SW480 (cell line): ENCODE measurements around the gene SYNJ2.

Source experiments
- DNase-seq: peaks from one replicate; pipeline ENCODE4 v3.0.0-alpha.2; 2016; ENCODE audit warnings: low spot score

The SYNJ2 gene

DNA sequence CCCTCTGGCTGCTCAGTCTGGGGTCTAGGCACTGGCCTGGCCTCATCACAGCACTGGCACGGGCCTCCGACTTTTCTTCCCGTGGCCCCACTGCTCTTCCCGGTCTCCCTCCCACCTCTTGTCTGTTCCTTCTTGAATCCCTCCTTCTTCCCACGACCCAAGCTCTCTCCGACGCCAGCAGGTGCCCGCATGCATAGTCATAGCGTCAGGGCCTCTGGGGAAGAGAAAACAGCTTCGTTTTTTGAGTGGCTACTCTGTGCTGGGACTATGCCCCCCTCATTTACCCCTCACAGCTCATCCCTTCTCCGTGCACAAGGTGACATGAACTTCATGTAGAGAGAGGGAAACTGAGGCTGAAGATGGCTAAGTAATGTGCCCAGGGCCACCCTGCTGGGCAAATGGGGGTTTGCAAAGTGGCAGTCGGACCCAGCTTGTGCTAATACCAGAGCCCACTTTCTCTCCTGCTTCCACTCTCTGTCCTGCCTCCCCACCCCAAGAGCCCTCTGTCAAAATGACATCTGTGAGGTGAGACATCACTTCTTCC is 59.2 kb downstream of the SYNJ2 start:
- no peak for DNase-seq

DNA sequence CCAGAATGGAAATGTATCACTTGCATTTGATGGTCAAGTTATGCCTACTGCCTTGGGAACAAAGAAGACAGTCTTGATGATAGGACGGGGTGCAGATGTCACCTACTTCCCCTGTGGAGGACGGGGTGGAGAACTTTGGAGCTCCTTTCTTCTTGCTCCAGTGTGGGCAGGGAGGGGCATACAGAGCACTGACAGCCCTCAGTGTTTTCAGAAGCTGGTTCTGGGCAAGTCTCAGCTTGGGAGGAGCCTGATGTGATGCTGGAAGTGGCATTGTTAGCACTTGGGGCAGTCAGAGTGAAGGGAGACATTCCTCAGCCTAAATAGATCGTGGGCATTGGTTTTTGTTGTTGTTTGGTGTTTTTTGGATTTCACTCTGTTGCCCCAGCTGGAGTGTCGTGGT is 59.7 kb downstream of the SYNJ2 start:
- DNase-seq: no peak

DNA sequence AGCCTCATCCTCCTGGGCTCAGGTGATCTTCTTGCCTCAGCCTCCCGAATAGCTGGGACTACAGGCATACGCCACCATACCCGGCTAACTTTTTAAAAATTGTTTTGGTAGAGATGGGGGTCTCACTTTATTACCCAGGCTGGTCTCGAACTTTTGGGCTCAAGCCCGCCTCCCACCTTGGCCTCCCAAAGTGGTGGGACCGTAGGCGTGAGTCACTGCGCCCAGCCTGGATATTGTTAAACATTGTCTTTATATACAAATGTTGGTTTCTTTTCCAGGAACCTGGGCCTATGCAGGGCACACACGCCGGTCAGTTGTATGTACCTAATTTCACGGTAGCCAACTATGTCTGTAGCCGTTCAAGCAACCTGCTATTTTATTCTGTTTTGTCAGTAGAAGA is 60.1 kb downstream of the SYNJ2 start:
- DNase-seq: no peak

DNA sequence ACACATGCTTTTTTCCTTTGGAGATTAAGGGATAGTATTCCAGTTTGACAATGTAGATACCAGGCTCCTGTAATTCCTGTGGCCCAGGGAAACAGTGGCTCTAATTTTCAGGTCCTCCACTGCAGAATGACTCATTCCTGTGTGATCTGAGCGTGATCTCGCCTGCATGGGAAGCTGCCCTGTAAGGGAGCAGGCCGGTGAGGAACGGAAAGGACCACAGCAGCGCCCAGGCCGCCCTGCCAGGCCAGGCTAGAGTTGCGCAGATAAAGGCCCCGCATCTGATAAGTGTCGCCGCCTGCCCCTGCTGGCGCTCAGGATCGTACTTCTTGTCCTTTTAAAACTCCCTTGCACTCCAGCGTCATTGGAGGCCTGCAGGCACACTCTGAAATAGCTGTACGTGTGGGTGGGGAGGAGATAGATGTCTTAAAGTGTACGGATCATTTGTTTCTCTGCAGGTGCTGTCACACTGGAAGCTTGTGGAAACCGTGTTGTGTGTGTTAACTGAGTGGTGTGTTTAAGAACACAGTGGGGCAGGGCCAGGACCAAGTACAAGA is 60.7 kb downstream of the SYNJ2 start:
- no peak for DNase-seq

DNA sequence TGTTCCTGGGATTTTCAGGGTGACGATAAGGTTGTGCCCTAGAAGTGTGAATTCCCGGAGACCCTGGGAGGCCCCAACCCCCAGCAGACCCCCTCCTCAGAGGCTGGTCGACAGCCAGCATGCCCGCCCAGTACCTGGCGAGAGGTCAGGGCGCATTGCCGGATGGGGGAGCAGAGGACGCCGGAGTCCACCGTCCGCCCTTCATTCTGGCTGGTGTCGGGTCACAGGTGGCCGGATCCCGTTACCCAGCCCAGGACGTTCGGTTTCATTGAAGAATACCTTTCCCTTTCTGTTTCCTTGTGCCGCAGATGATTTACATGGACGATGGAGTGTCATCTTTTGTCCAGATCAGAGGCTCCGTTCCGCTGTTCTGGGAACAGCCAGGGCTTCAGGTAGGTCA is 61.3 kb downstream of the SYNJ2 start:
- no peak for DNase-seq

DNA sequence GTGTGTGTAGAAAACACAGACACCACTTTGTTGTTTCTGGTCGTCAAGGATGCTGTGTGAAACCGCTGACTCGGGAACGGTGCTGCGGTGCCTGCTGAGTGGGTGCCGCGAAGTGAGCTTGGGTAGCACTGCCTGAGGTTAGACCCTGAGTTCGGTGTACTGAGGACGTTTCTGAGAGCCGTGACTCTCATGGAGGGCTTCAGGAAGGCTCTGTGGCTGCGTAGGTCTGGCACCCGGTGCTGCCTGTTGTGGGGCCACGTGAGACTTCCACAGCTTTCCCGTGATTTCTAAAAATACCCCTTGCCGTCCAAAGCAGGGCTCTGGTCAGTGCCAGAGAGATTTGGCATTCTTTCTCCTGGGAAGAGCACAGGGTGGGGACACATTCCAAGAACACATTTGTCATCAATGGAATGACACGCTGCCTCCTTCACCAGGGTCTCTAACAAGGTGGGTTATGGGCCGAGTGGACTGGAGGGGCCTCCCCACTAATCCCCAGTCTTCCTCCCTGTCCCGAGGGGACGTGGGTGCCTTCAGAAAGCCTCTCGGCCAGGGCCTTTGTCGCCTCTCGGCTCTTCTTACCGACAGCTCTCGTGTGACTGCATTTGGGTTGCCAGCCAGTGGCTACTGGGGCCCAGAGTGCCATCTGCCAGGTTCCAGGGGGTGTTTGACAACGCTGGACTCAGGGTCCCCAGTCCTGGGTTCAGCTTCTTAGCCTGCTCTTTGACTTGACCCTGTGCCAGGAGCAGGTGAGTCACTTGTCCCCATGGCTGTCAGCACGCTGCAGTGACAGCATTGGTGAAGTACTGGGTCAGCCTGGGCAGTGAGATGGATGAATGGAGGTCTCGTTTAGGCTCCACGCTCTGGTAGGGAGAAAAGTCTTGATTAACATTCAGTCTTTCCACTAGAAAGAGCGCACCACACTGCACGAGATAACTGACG is 62.2 kb downstream of the SYNJ2 start:
- DNase-seq: no peak

DNA sequence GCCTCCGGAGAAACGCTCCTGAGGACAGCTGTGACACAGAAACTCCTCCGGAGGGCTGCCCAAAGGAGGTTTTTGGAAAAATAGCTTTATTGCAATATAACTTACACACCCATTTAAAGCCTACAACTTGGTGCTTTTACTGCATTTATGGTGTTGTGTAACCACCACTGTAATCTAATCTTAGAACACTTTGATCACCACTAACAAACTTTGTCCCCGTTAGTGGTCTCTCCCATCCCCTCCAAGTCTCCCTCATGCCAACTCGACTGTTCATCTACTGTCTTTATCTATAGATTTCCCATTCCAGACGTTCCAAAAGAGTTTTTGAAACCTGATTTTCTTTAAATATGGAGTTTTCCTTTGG is 62.8 kb downstream of the SYNJ2 start:
- DNase-seq: no peak

DNA sequence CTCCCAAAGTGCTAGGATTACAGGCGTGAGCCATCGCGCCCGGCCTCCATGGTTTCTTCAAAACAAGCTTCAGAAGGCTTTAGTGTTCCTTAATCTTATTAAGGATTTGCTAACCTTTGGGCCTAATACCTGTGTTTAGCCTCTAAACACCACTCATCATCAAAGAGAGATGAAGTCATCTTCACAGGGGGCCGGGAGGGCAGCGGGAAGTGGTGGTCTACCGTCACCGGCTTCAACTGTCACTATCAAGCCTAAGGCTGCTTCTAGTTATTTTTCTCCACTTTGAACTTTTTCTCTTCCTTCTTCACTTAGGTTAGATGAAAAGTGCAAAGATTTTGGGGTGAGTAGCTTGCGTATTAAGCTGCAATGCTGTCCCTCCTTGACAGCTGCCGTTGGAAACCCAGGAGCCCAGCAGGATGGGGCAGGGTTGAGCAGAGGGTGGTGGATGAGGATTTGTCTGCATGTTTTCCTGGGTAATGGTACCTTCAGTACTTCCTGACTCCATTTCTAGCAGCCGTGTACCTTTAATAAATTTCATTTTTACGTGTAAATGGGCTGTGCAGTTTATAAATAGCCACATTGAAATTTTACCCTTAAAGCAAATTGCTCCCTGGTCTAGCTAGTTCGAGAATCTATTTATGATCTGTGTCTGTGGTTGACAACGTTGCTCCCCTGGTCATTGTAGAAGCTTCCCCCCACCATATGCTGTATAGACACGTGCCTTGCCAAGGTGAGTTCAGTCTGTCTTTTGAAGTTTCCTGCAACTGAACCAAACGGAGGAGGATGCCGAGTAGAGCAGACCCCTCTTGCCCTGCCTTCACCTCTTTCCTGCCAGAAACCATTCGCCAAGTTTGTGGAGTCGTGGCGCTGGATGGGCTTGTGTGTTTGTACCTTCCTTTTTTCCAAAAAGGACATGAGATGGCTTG is 64.8 kb downstream of the SYNJ2 start:
- DNase-seq: no peak

DNA sequence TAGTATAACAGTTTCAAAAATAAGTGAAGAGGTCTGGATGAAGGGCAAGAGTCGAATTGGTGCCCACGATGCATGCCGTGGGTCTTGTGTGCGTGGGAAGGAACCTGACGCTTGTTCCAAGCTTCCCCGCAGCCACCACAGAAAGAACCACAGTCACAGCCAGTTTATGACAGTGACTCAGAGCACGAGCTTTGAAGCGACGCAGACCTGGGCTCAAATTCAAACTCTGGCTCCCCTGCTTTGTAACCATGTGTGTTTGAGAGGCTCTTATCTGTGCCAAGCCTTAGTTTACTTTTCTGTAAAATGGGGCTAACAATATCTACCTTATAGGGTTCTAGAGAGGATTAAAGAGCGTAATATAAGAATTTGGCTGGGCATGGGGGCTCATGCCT is 65.5 kb downstream of the SYNJ2 start:
- no peak for DNase-seq

DNA sequence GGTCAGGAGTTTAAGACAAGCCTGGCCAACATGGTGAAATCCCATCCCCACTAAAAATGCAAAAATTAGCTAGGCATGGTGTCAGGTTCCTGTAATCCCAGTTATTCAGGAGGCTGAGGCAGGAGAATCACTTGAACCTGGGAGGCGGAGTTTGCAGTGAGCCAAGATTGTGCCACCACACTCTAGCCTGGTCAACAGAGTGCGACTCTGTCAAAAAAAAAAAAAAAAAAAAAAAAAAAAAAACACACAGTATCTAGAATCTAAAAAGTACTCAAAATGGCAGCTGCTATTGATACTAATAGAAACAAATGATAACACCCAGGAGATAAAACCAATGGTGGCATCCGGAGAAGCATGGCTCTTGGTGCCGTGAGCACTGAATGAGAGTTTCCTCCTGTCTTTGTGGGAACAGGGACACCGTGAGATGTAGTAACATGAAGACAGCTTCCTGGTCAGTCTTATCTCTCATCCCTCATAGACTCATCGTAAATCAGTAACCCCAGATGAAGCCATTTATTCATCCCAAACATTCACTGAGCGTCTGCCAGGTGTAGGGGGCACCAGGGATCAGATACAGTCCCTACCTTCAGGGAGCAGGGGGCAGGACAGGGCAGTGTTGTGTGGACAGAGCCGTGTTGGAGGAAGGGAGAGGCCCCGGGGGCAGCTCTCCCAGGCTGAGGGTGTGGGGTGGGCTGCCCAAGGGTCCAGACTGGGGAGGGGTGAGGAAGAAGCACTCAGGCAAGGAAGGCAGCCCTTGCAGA is 66.1 kb downstream of the SYNJ2 start:
- no peak for DNase-seq

DNA sequence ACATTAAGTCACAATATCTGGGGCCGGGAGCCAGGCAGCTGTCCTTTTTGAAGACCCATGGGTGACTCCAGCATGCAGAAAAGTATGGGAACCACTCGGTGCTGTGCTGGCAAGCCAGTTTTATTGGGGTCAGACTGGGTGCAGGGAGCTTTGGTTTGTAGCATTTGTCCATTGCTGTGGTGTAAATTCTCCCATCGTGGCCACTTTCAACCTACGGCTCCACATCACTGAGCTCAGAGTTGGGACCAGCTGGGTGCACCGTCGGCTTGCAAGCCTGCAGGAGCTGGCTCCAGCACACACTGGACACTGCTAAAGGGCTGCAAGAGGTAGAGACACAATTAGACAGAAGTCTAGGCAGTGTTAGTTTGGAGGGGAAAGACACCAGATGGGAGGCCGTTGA is 66.9 kb downstream of the SYNJ2 start:
- DNase-seq: no peak

DNA sequence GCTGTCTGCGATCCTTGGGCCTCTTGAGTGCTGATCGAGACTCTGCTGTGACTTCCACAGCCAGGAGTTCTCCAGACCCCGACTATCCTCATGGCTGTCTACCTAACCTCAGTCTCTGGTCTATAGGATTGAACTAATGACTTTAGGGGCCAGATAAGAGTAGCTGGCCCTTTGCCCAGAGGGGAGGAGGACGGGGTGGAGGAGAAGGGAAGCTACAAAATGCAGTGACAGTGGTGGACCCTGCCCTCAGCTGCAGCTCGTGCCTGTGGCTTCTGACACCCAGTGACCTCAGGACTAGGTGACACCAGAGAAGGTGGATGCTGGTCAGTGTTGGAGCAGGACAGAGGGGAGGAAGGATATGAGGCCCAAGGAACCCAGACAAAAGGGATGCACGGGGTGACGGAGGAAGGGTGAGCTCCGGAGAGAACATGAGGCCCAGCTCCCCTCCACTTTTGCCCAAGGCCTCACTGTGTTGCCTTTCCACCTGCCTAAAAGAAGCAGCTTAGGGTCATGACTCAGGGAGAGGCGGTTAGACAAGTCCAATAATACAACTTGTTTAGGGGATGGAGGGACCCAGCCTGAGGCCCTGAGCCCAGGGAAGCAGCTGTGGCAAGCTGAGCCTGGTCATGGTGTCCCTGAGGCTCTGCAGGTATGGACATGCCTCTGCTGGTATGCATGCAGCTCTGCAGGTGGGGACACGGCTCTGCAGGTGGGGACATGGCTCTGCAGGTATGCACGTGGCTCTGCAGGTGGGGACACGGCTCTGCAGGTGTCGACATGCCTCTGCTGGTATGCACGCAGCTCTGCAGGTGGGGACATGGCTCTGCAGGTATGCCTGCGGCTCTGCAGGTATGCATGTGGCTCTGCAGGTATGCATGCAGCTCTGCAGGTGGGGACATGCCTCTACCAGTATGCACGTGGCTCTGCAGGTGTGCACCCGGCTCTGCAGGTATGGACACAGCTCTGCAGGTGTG is 67.7 kb downstream of the SYNJ2 start:
- no peak for DNase-seq

DNA sequence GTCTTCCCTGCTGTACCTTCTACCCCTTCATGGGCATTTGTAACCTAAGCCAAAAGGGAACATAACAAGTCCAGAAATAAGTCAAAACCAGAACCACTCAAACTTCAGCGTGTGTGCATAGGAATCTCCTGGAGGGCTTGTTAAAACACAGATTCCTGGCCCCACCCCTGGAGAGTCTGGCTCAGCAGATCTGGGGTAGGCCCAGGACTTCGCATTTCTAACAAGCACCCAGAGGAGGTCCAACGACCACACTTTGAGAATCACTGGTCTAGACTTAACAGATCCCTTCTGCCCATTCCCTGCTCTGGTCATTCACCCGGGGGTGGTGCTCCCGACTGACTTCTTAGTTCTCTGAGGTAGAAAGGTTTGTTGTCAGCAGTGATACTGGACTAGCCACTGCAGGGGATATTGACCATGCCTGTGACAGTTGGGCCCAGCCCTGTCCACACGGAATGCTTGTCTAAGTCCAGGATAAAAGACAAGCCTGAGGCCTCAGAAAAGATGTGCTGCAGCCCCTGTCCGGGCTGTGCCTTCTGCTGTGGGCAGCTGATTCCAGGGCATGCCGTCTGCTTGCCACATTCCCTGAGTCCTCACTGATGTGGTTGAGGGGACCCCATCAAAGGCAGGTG is 68.6 kb downstream of the SYNJ2 start:
- DNase-seq: no peak

DNA sequence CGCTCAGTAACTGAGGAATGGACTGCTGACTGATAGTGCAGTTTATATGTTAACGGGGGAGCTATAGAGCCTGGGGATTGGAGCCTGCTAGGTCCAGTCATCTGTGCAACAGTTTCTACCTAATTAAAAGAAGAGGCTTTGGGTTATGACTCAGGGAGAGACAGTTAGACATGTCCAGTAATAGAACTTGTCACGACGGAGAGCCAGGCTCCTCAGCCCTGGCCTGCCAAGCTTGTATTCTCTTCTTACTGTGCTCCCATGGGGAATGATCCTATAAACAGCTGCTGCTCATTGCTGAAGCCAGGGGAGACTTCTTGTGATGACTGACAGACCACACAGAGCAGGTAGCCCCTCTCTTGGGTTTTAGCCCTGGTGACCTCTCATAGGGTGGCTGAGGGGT is 69.3 kb downstream of the SYNJ2 start:
- no peak for DNase-seq

DNA sequence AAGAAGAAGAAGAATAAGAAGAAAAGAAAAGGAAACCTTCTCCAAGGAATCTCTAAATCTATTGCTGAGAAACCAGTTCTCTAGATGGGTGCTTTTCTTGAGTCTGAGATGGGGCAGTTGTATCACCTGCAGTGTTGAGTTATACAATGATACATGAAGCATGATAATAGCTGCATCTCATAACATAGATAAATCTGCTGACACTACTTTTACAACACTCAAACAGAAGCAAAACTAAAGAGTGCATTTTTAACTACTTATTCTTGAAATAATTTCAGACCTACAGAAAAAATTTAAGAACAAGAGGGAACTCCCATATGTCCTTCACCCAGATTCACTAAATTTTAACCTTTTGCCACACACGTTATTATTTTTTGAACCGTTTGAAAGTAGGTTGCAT is 70.3 kb downstream of the SYNJ2 start:
- no peak for DNase-seq

DNA sequence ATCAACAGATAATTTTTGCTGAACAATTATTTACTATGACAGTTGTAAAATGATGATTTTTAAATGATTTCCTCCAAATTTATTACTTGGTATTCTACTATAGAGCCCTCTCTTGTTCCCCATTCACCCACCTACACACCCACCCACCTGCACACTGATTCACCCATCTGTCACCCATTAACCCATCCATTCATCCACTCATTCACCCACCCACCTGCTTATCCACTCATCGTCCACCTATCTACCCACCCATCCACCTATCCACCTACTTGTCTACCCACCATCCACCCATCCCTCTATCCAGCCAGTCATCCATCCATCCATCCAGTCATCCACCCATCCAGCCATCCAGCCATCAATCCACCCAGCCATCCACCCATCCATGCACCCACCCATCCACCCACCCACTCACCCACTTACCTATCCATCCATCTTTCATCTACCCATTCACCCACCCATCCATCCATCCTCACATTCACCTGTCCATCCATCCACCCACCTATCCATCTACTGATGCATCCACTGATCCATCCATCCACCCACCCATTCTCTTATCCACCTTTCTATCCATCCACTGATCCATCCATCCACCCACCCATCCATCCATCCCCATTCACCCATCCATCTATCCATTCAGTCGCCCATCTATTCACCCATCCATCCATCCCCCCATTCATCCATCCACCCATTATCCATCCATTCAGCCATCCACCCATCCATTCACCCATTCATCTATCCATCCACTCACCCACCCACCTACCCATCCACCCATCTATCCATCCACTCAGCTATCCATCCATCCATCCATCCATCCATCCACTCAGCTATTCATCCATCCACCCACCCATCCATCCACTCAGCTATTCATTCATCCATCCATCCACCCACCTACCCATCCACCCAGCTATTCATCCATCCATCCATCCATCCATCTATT is 72.0 kb downstream of the SYNJ2 start:
- no peak for DNase-seq

DNA sequence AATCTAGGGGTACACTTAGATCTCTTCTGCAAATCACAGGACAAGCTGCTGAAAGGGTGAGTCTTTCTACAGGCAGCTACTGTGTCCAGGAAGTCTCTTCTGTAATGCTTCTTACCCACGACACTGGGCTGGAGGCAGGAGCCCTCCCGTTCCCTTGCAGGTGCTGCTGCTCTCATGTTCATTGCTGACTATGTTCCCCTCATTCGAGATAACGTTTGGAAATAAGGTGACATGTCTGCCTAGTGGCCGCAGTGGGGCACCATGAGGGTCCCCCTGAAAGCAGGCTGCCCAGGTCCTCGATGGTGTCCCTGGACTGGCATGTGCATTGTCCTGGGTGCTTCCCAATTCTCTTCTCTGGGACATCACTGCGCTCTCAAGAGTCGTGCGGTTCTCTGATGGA is 74.7 kb downstream of the SYNJ2 start:
- DNase-seq: no peak

DNA sequence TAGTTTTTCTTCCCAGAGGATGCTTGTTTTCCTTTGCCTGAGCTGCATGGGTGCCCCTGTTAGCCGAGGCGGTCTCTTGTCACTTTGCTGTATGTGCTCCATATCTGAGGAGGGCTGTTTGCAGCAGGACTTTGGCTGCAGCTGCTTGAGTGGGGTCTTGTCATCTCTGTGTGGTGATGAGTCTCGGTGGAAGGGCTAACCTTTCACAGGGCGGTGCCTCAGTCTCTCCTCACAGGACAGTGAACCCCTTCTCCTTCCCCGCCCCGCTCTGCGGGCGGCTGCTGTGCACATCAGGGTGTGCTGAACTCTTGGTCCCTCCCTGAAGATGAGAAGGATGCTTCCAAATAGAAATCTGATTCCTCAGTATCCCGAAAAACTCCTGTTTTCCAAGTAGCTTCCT is 75.1 kb downstream of the SYNJ2 start:
- DNase-seq: no peak
